ENCODE results near the gene NR3C2. TPM values are rescaled to one million over a fixed set of nuclear protein-coding genes. Genes with fewer than 3 reads are reported as not detected.

The NR3C2 gene
- total and polyA plus RNA-seq, 2 of the 4 experiments (the other 2 are of a cell fraction): 1.1 to 2.3 TPM

DNA sequence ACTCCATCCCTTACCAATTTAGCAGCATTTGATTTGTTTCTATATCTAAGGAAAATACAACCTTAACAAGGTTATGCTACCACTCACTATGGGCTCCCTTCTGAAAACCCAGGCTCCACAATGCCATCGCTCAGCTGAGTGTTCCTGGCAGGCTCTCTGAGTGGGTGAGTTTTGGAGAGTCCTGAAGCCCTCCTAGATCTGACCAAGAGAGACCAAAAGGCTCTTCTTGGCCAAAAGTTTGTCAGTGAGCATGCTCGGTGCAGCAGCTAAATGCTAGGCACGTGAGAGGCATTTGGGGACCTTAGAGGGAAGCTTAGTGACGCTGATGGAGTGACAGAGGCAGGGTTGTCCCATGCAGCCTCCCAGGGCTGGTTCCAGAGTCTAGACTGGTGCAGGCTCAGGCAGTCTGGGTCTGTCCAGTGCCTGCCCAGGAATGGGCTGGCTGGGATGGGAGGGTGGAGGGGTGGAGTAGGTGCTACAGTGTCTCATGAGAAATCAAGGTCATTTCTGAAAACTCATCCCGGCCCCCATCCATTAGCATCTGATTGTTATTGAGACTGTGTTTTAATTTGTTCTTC, 346.8 kb downstream of the NR3C2 start:
- Histone ChIP-seq H2AK9ac (replicated peaks; ENCODE audit: low read depth, low read length, poor library complexity) (no peak overlapping the region), H3K4me3 (ENCODE audit: insufficient read depth, low read depth, low read length) (no peak overlapping the region), H3K4me1 (ENCODE audit: control insufficient read depth, insufficient read depth, low read length) (no peaks in the 10 kb centered on the region), H2BK20ac (ENCODE audit: low read depth, low read length) (no peak overlapping the region), H3K4ac (ENCODE audit: low read depth, low read length) (no peak overlapping the region), H4K5ac (ENCODE audit: low read depth, low read length) (no peak overlapping the region), H3K9ac (ENCODE audit: low read depth, low read length) (no peak overlapping the region), H3K4me2 (ENCODE audit: low read depth, low read length) (no peak overlapping the region), H4K8ac (ENCODE audit: low read depth in 2 of 2, low read length in 2 of 2) (no peak overlapping the region), H2AK5ac (ENCODE audit: low read depth, low read length) (no peak overlapping the region), H3K23ac (ENCODE audit: low read depth, low read length) (no peak overlapping the region), H3K36me3 (ENCODE audit: control insufficient read depth, insufficient read depth, low read length) (no peaks in the 10 kb centered on the region), H3K18ac (ENCODE audit: low read depth, low read length) (no peak overlapping the region), H3K79me1 (ENCODE audit: low read depth in 1 of 2, low read length in 2 of 2) (no peaks in the 10 kb centered on the region), H4K20me1 (ENCODE audit: insufficient read depth, low read length) (no peaks in the 10 kb centered on the region), H4K91ac (ENCODE audit: insufficient read depth, low read depth, low read length) (no peak overlapping the region), H3K27me3 (ENCODE audit: control insufficient read depth, insufficient read depth, low read length) (no peaks in the 10 kb centered on the region), H3K9me1 (ENCODE audit: insufficient read depth, low read length) (peaks cover 5% of the 10 kb centered on the region; the same call in 1 of the 2 replicates), H3K27ac (ENCODE audit: insufficient read depth, low read length) (no peak overlapping the region), H2AFZ (replicated peaks; ENCODE audit: low read length, poor library complexity) (no peak overlapping the region), H2BK15ac (ENCODE audit: low read depth, low read length) (no peak overlapping the region), H2BK5ac (ENCODE audit: low read depth, low read length, poor library complexity, severe bottlenecking) (no peak overlapping the region), H3K9me3 (ENCODE audit: control insufficient read depth, insufficient read depth, low read length) (no peaks in the 10 kb centered on the region), H3K14ac (replicated peaks; ENCODE audit: low read depth, low read length) (no peak overlapping the region), H2BK120ac (ENCODE audit: low read depth, low read length) (no peak overlapping the region), H3K56ac (ENCODE audit: extremely low read depth, insufficient read depth, low read length) (no peak overlapping the region)
- no peak for DNase-seq
- TF ChIP-seq POLR2A (IDR thresholded peaks at IDR 0.05; ENCODE audit: low read depth, low read length) (no peak), RAD21 (IDR thresholded peaks at IDR 0.05; ENCODE audit: low read length) (no peak), RCOR1 (IDR thresholded peaks at IDR 0.05; ENCODE audit: insufficient replicate concordance, low read length) (no peak)
- TF ChIP-seq, protein P1, sequence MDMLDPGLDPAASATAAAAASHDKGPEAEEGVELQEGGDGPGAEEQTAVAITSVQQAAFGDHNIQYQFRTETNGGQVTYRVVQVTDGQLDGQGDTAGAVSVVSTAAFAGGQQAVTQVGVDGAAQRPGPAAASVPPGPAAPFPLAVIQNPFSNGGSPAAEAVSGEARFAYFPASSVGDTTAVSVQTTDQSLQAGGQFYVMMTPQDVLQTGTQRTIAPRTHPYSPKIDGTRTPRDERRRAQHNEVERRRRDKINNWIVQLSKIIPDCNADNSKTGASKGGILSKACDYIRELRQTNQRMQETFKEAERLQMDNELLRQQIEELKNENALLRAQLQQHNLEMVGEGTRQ (IDR thresholded peaks at IDR 0.05; ENCODE audit: low read depth, low read length): no peak
- TF ChIP-seq, protein P2, sequence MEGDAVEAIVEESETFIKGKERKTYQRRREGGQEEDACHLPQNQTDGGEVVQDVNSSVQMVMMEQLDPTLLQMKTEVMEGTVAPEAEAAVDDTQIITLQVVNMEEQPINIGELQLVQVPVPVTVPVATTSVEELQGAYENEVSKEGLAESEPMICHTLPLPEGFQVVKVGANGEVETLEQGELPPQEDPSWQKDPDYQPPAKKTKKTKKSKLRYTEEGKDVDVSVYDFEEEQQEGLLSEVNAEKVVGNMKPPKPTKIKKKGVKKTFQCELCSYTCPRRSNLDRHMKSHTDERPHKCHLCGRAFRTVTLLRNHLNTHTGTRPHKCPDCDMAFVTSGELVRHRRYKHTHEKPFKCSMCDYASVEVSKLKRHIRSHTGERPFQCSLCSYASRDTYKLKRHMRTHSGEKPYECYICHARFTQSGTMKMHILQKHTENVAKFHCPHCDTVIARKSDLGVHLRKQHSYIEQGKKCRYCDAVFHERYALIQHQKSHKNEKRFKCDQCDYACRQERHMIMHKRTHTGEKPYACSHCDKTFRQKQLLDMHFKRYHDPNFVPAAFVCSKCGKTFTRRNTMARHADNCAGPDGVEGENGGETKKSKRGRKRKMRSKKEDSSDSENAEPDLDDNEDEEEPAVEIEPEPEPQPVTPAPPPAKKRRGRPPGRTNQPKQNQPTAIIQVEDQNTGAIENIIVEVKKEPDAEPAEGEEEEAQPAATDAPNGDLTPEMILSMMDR (conservative IDR thresholded peaks at IDR 0.05; ENCODE audit: low read depth, low read length): no peak
- no CpG with 5 or more reads among the region's 5 CpGs for WGBS, 2 experiments (ENCODE audit: extremely low coverage in 2 of 2, insufficient read length in 1 of 2)
- intact Hi-C loops (cut with micrococcal nuclease): no loop called here
- ATAC-seq (ENCODE audit: low read depth): no peak
- BruUV-seq (replicated peaks): no TSS peak
- ChIA-PET POLR2A (ENCODE audit: unreplicated experiment) (no interaction called here), CTCF (interaction anchor here (0.5 kb wide), 1 partner anchor 654 kb away, joined by 5 read pairs; no protein-coding TSS in a partner anchor)
- dilution Hi-C loops (cut with HindIII; ENCODE audit: low sequenced_read_pairs, unreplicated experiment): no loop called here
- in situ Hi-C loops (cut with MboI; ENCODE audit: low sequenced_read_pairs): no loop called here

All from IMR-90 (cell line).